Neutrophil (primary cell): ENCODE results near the gene CERT1.
"Not testable (repeated sequence)": the region's sequence is repeated elsewhere in the genome, so short reads cannot be mapped to it uniquely, and the experiment has no call there.

ENCODE experiments used
- H3K27ac ChIP-seq: fragments of 200-600 bp; sonication (generic); 2 replicates; pipeline ENCODE4 v1.5.1; 2016; ENCODE audit warnings: mild to moderate bottlenecking, moderate library complexity
- H3K27me3 ChIP-seq: fragments of 200-600 bp; sonication (generic); 2 replicates; pipeline ENCODE4 v1.6.0; 2016; ENCODE audit warnings: mild to moderate bottlenecking
- H3K36me3 ChIP-seq: fragments of 200-600 bp; sonication (generic); 2 replicates; pipeline ENCODE4 v1.5.1; 2017
- H3K4me1 ChIP-seq, 2 experiments: fragments of 200-600 bp in 1 of 2; sonication (generic) in 1 of 2; 1 replicate in 1 of 2; 2 replicates in 1 of 2; pipeline versions ENCODE4 v1.5.1 to v1.6.1; 2013 to 2016; ENCODE audit warnings: low read depth in 1 of 2, low read length in 1 of 2, mild to moderate bottlenecking in 1 of 2, moderate library complexity in 1 of 2; ENCODE audit not compliant: control insufficient read depth in 1 of 2, insufficient read depth in 1 of 2
- H3K4me3 ChIP-seq, 2 experiments: fragments of 200-600 bp in 1 of 2; sonication (generic) in 1 of 2; 1 replicate in 1 of 2; 2 replicates in 1 of 2; pipeline ENCODE4 v1.5.1; 2013 to 2016; ENCODE audit warnings: low read depth in 1 of 2, low read length in 1 of 2, mild to moderate bottlenecking in 1 of 2, moderate library complexity in 1 of 2
- H3K9me3 ChIP-seq: fragments of 200-600 bp; sonication (generic); 2 replicates; pipeline ENCODE4 v1.5.1; 2016
- CTCF ChIP-seq: fragments of 200-600 bp; sonication (generic); IDR thresholded peaks from 2 replicates; pipeline ENCODE4 v1.5.1; 2016; ENCODE audit warnings: antibody characterized with exemption

CERT1 gene

GRCh38 chr5:75507841-75508240, 3.6 kb downstream of the CERT1 start:
- Histone ChIP-seq H3K27ac (no peak overlapping the region), H3K9me3 (no peaks in the 10 kb centered on the region), H3K4me3 (no peak overlapping the region), H3K36me3 (peaks cover 25% of the 10 kb centered on the region), H3K27me3 (no peaks in the 10 kb centered on the region), H3K4me1 (peaks cover 39 to 47% of the 10 kb centered on the region in 2 experiments)
- TF ChIP-seq CTCF: no peak

- H3K4me3 ChIP-seq, H3K27ac ChIP-seq, H3K9me3 ChIP-seq, H3K27me3 ChIP-seq: not testable (repeated sequence)
- Histone ChIP-seq H3K36me3 (peaks cover 30% of the 10 kb centered on the region), H3K4me1 (peaks cover 20 to 29% of the 10 kb centered on the region in 2 experiments)
These were observed 6.3 kb downstream of the CERT1 start for GRCh38 chr5:75505112-75505511.

DNA sequence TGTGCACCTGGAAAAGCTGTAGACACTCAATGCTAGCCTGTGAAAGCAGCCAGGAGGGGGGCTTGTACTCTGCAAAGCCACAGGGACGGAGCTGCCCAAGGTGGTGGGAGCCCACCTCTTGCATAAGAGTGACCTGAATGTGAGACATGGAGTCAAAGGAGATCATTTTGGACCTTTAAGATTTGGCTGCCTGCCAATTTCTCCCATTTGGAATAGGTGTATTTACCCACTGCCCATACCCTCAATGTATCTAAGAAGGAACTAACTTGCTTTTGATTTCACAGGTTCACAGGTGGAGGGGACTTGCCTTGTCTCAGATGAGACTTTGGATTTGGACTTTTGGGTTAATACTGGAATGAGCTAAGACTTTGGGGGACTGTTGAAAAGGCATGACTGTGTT, 12.6 kb downstream of the CERT1 start:
- H3K27me3 ChIP-seq, H3K27ac ChIP-seq, H3K9me3 ChIP-seq, H3K4me3 ChIP-seq, H3K4me1 ChIP-seq: not testable (repeated sequence)
- H3K36me3 ChIP-seq: peaks cover 26% of the 10 kb centered on the region

DNA sequence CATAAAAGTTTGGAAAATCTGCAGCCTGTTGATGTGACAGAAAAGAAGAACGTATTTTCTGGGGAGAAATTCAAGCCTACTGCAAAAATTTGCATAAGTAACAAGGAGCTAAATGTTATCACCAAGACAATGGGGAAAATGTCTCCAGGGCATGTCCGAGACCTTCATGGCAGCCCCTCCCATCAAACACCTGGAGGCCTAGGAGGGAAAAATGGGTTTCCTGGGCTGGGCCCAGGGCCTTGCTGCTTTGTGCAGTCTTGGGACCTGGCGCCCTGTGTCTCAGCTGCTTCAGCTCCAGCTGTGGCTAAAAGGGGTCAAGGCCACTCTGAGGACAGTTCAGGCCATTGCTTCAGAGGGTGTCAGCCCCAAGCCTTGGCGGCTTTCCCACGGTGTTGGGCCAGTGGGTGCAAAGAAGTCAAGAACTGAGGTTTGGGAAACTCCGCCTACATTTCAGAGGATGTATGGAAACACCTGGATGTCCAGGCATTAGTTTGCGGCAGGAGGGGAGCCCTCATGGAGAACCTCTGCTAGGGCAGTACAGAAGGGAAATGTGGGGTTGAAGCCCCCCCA, 13.1 kb downstream of the CERT1 start:
- Histone ChIP-seq H3K4me3 (no peak overlapping the region), H3K9me3 (no peaks in the 10 kb centered on the region), H3K4me1 (no peaks in the 10 kb centered on the region), H3K36me3 (peaks cover 26% of the 10 kb centered on the region), H3K27me3 (no peaks in the 10 kb centered on the region), H3K27ac (no peak overlapping the region)
- TF ChIP-seq CTCF: no peak

GRCh38 chr5:75496026-75496425, 15.4 kb downstream of the CERT1 start:
- H3K27me3 ChIP-seq: no peaks in the 10 kb centered on the region
- no peak overlapping the region for H3K27ac ChIP-seq
- peaks cover 27% of the 10 kb centered on the region for H3K36me3 ChIP-seq
- TF ChIP-seq CTCF: no peak
- H3K4me3 ChIP-seq: no peak overlapping the region
- no peaks in the 10 kb centered on the region for H3K9me3 ChIP-seq
- no peaks in the 10 kb centered on the region for H3K4me1 ChIP-seq

DNA sequence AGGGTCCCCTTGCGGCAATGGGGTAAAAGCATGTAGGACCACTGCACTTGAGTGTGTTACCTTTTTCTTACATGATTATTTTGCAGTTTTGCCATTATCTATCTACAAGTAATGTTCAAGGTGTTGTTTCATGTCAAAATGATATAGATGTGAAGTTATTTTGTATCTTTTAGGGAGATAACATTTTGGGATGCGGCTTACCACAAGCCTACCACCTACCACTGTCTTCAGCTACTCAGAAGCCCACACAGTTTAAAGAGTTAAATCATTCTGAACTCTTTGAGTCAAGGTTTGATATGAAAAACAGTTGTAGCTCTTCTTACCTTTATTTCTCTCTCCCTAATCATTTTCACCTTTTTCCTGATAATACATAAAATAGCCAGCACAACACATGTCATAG, 19.8 kb downstream of the CERT1 start:
- Histone ChIP-seq H3K36me3 (peaks cover 14% of the 10 kb centered on the region), H3K4me3 (no peak overlapping the region), H3K27ac (no peak overlapping the region), H3K4me1 (no peaks in the 10 kb centered on the region), H3K9me3 (no peaks in the 10 kb centered on the region), H3K27me3 (no peaks in the 10 kb centered on the region)
- no peak for TF ChIP-seq CTCF

- peaks cover 14% of the 10 kb centered on the region for H3K36me3 ChIP-seq
- not testable (repeated sequence) for H3K27ac ChIP-seq, H3K4me1 ChIP-seq, H3K27me3 ChIP-seq, H3K9me3 ChIP-seq, H3K4me3 ChIP-seq
These were observed 21.6 kb downstream of the CERT1 start for GRCh38 chr5:75489847-75490246.
